Endothelial cell of umbilical vein (primary cell): Measurements from ENCODE around the gene GALNT2. TPM values are rescaled to one million over a fixed set of nuclear protein-coding genes. Genes with fewer than 3 reads are reported as not detected.

Experiments
- BruUV-seq: library from RNA; stranded (reverse); fragments of 400-500 nt; replicated peaks from 2 replicates; lab custom pipeline; 2021; lab: Mats Ljungman, UMichigan
- CTCF ChIA-PET: fragments of 300-600, 350-600 bp; sonication (Branson Sonifier 250); formaldehyde crosslinking; loops from one replicate; lab custom pipeline; 2021; ENCODE audit warnings: antibody characterized with exemption, inconsistent platforms; lab: Charles Lee
- POLR2A ChIA-PET: fragments of 300-600, 350-600 bp; sonication (Branson Sonifier 250); formaldehyde crosslinking; loops from one replicate; lab custom pipeline; 2021; ENCODE audit warnings: antibody characterized with exemption, inconsistent platforms; lab: Charles Lee
- DNase-seq: peaks from one replicate; pipeline ENCODE4 v3.0.0-alpha.2; 2011; ENCODE audit warnings: low read depth, low spot score
- FAIRE-seq: peaks from 2 replicates; lab custom pipeline; 2011; peaks lifted over from hg19 to GRCh38; lab: Jason Lieb, UNC
- H2AFZ ChIP-seq: 2 replicates; pipeline ENCODE4 v1.6.0; 2012; ENCODE audit warnings: low read depth, low read length, control low read depth, inconsistent platforms
- H3K27ac ChIP-seq: 2 replicates; pipeline ENCODE4 v1.5.1; 2011; ENCODE audit warnings: low read depth, mild to moderate bottlenecking, control low read depth, low read length, moderate library complexity; ENCODE audit not compliant: insufficient read depth
- H3K27me3 ChIP-seq, 2 experiments: 2 replicates each; pipeline versions ENCODE4 v1.6.0 to v1.6.1; 2011; ENCODE audit warnings: low read length in 2 of 2, mixed read lengths in 1 of 2; ENCODE audit not compliant: control insufficient read depth in 2 of 2, insufficient read depth in 2 of 2
- H3K36me3 ChIP-seq, 2 experiments: 2 replicates in 1 of 2; 3 replicates in 1 of 2; pipeline ENCODE4 v1.5.1; 2011; ENCODE audit warnings: low read length in 2 of 2, mild to moderate bottlenecking in 1 of 2, moderate library complexity in 1 of 2; ENCODE audit not compliant: control insufficient read depth in 2 of 2, insufficient read depth in 2 of 2; ENCODE audit errors: extremely low read depth in 1 of 2
- H3K4me1 ChIP-seq: 3 replicates; pipeline ENCODE4 v1.5.1; 2011; ENCODE audit warnings: mild to moderate bottlenecking, low read length; ENCODE audit not compliant: control insufficient read depth, insufficient read depth; ENCODE audit errors: extremely low read depth
- H3K4me2 ChIP-seq: 2 replicates; pipeline ENCODE4 v1.6.1; 2011; ENCODE audit warnings: low read length, control low read depth, mixed read lengths; ENCODE audit not compliant: insufficient read depth
- H3K4me3 ChIP-seq, 3 experiments: fragments of 200-600 bp in 1 of 3; sonication (generic), shearing (Covaris generic) in 1 of 3; replicated peaks in 1 of 3; 2 replicates each; pipeline ENCODE4 v1.5.1; 2011 to 2016; ENCODE audit warnings: control low read depth in 3 of 3, low read length in 3 of 3, mild to moderate bottlenecking in 2 of 3, inconsistent platforms in 1 of 3, low read depth in 1 of 3, moderate library complexity in 1 of 3; ENCODE audit not compliant: insufficient read depth in 1 of 3
- H3K79me2 ChIP-seq: 2 replicates; pipeline ENCODE4 v1.6.0; 2012; ENCODE audit warnings: low read length, inconsistent platforms; ENCODE audit not compliant: control insufficient read depth, insufficient read depth
- H3K9ac ChIP-seq: replicated peaks from 2 replicates; pipeline ENCODE3; 2011; ENCODE audit warnings: low read length, control low read depth; ENCODE audit not compliant: insufficient read depth; ENCODE audit errors: extremely low read depth
- H3K9me1 ChIP-seq: replicated peaks from 3 replicates; pipeline ENCODE4 v1.6.0; 2011; ENCODE audit warnings: mild to moderate bottlenecking, low read length; ENCODE audit not compliant: control insufficient read depth, insufficient read depth; ENCODE audit errors: extremely low read depth
- H3K9me3 ChIP-seq: replicated peaks from 2 replicates; pipeline ENCODE4 v1.5.1; 2012; ENCODE audit warnings: low read length, inconsistent platforms; ENCODE audit not compliant: control insufficient read depth, insufficient read depth
- H4K20me1 ChIP-seq: replicated peaks from 2 replicates; pipeline ENCODE3; 2011; ENCODE audit warnings: mild to moderate bottlenecking, low read length; ENCODE audit not compliant: control insufficient read depth, insufficient read depth; ENCODE audit errors: extremely low read depth
- EZH2 ChIP-seq: IDR thresholded peaks from 2 replicates; pipeline ENCODE4 v1.6.1; 2012; ENCODE audit warnings: borderline replicate concordance, low read depth, mild to moderate bottlenecking, moderate library complexity, low read length, inconsistent platforms; ENCODE audit not compliant: severe bottlenecking
- GATA2 ChIP-seq: IDR thresholded peaks from 2 replicates; pipeline ENCODE4 v1.7.0; 2011; ENCODE audit warnings: low read depth, mild to moderate bottlenecking, moderate library complexity, mixed read lengths, low read length; ENCODE audit not compliant: insufficient read length, insufficient read depth
- MAX ChIP-seq: IDR thresholded peaks from 2 replicates; pipeline ENCODE4 v1.6.1; 2011; ENCODE audit not compliant: insufficient read depth, insufficient read length
- MYC ChIP-seq: IDR thresholded peaks from one replicate; pipeline ENCODE4 v1.6.1; 2011; ENCODE audit warnings: mild to moderate bottlenecking, low read depth, low read length
- POLR2A ChIP-seq: IDR thresholded peaks from 2 replicates; pipeline ENCODE4 v1.6.1; 2012; ENCODE audit warnings: low read depth, mild to moderate bottlenecking, control low read depth, low read length
- POLR2AphosphoS5 ChIP-seq: IDR thresholded peaks from 2 replicates; pipeline ENCODE4 v1.6.1; 2012; ENCODE audit warnings: low read depth, mild to moderate bottlenecking, control low read depth, low read length, moderate library complexity; ENCODE audit not compliant: insufficient read depth
- dilution Hi-C: fragments of 300-500 bp; cut with MboI; formaldehyde crosslinking; loops from one replicate; pipeline ENCODE4 v1.15.0; 2019; ENCODE audit warnings: low sequenced_read_pairs; ENCODE audit not compliant: extremely low pct_ligation_motif_present
- intact Hi-C: fragments of 100-400 bp; cut with micrococcal nuclease; formaldehyde crosslinking; loops from one replicate; pipeline ENCODE4 v1.10.0; 2022
- polyA plus RNA-seq, 4 experiments: library from polyadenylated mRNA; depleted of rRNA in 3 of 4; stranded (reverse) in 3 of 4; unstranded in 1 of 4; fragments of >200 nt; gene quantifications; 2 replicates each; pipeline versions ENCODE4 v1.2.1 to v1.2.3, GENCODE V29; 2011 to 2012; ENCODE audit warnings: missing spikeins in 1 of 4
- total RNA-seq: library from RNA; stranded (reverse); gene quantifications from 2 replicates; pipeline ENCODE4 v1.2.3, GENCODE V29; 2021

Gene GALNT2
- total and polyA plus RNA-seq, 2 donors (not counting 3 experiments of a cell fraction or from before 2014, with no cell fraction given): 56.3 to 77.5 TPM

GRCh38 chr1:230065161-230065560 is 1.9 kb upstream of the GALNT2 start:
- Histone ChIP-seq H3K4me2 (no peak overlapping the region), H3K27me3 (peaks cover 0 to 5% of the 10 kb centered on the region in 2 experiments), H3K4me3 (no peak overlapping the region), H3K4me1 (peaks cover 11% of the 10 kb centered on the region), H3K27ac (no peak overlapping the region), H3K79me2 (peaks cover 26% of the 10 kb centered on the region), H2AFZ (no peak overlapping the region), H4K20me1 (peaks cover 6% of the 10 kb centered on the region), H3K9me1 (no peaks in the 10 kb centered on the region), H3K9ac (no peak overlapping the region), H3K36me3 (no peaks in the 10 kb centered on the region), H3K9me3 (no peaks in the 10 kb centered on the region)
- DNase-seq (no peak), FAIRE-seq (no peak)
- POLR2A ChIA-PET: no interaction called here
- dilution Hi-C loops (no loop called here), intact Hi-C loops (no loop called here)
- no peak for TF ChIP-seq MAX
- TF ChIP-seq POLR2AphosphoS5: no peak
- TF ChIP-seq POLR2A: no peak
- TF ChIP-seq MYC: no peak
- no peak for TF ChIP-seq EZH2
- BruUV-seq: no TSS peak
- CTCF ChIA-PET: interaction anchor here (1.0 kb wide), 1 partner anchor 24 kb away, joined by 3 read pairs; no protein-coding TSS in a partner anchor

GRCh38 chr1:230065571-230065970 is 1.5 kb upstream of the GALNT2 start:
- intact Hi-C loops: no loop called here
- peaks cover 11% of the 10 kb centered on the region for H3K4me1 ChIP-seq
- POLR2A ChIA-PET: no interaction called here

More at GRCh38 chr1:230065571-230065970, 1.5 kb upstream of the GALNT2 start:
- no TSS peak for BruUV-seq
- Histone ChIP-seq H3K79me2 (peaks cover 30% of the 10 kb centered on the region), H3K36me3 (no peaks in the 10 kb centered on the region), H3K27me3 (peaks cover 0 to 2% of the 10 kb centered on the region in 2 experiments), H3K4me2 (no peak overlapping the region), H2AFZ (no peak overlapping the region), H3K9me1 (no peaks in the 10 kb centered on the region), H3K4me3 (no peak overlapping the region), H4K20me1 (peaks cover 8% of the 10 kb centered on the region), H3K9me3 (no peaks in the 10 kb centered on the region), H3K9ac (no peak overlapping the region), H3K27ac (no peak overlapping the region)
- no peak for TF ChIP-seq GATA2
- dilution Hi-C loops: no loop called here
- CTCF ChIA-PET: interaction anchor here (1.0 to 1.9 kb wide), 4 partner anchors 24 to 159 kb away, joined by 3 to 10 read pairs (median 4); no protein-coding TSS in a partner anchor
- FAIRE-seq (no peak), DNase-seq (no peak)
